Lower leg skin (tissue), 3 donors: ENCODE measurements around the gene CSF2RB.

ENCODE experiments used
- CTCF ChIP-seq, 3 donors: fragments of 450-650 bp; IDR thresholded peaks; one replicate each; pipeline ENCODE4 v1.5.1; 2016; ENCODE audit warnings: antibody characterized with exemption in 3 of 3, mild to moderate bottlenecking in 3 of 3, moderate library complexity in 2 of 3
- POLR2A ChIP-seq, 2 donors: fragments of 450-650 bp; IDR thresholded peaks; one replicate each; pipeline ENCODE4 v1.6.1; 2016 to 2017; ENCODE audit warnings: antibody characterized with exemption in 2 of 2, mild to moderate bottlenecking in 1 of 2, moderate library complexity in 1 of 2

GRCh38 chr22:36971341-36972125 lies 58.1 kb downstream of the CSF2RB start:
- TF ChIP-seq POLR2A (IDR thresholded peaks at IDR 0.05) (no peak), CTCF (IDR thresholded peaks at IDR 0.05) (no peak)
